HG03045 (cell line): Measurements from ENCODE around the gene IFNL1.
A peak's percentile ranks its signal among the peaks of the same experiment; 100 is the strongest.
"Not testable (repeated sequence)": the region's sequence is repeated elsewhere in the genome, so short reads cannot be mapped to it uniquely, and the experiment has no call there.

ENCODE experiments used
- ATAC-seq: cut with Tn5 transposase; IDR thresholded peaks from one replicate; pipeline ENCODE4 v1.9.1; 2021; ENCODE audit warnings: mild to moderate bottlenecking, moderate library complexity; ENCODE audit not compliant: unreplicated experiment

The IFNL1 gene

GRCh38 chr19:39328046-39328705, 32.0 kb downstream of the IFNL1 start:
- ATAC-seq, result no peak

DNA sequence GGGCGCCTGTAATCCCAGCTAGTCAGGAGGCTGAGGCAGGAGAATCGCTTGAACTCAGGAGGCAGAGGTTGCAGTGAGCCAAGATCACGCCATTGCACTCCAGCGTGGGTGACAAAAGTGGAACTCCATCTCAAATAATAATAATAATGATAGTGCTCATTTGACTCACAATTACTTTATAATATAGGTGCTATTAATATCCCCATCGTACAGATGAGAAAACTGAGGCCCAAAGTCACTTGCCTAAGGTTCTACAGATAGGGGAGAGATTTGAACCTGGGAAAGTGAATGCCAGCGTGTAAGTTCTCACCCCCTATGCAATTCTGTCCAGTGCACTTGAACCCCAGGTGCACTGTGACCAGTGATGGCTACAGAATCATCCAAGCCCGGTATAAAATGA, 33.7 kb downstream of the IFNL1 start:
- no peak for ATAC-seq

GRCh38 chr19:39332293-39332692, 36.1 kb downstream of the IFNL1 start:
- ATAC-seq, result no peak

DNA sequence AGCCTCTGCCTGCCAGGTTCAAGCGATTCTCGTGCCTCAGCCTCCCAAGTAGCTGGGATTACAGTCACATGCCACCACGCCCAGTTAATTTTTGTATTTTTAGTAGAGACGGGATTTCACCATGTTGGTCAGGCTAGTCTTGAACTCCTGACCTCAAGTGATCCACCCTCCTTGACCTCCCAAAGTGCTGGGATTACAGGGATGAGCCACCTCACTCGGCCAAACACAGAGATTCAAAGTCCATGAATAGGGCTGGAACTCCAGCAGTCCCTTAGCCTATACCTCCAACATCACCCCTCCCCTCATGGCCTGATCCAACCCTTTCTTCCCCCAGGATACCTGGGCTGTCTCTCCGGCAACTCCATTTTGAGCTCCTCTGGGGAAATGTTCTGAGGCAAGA, 36.5 kb downstream of the IFNL1 start:
- ATAC-seq, result not testable (repeated sequence)

DNA sequence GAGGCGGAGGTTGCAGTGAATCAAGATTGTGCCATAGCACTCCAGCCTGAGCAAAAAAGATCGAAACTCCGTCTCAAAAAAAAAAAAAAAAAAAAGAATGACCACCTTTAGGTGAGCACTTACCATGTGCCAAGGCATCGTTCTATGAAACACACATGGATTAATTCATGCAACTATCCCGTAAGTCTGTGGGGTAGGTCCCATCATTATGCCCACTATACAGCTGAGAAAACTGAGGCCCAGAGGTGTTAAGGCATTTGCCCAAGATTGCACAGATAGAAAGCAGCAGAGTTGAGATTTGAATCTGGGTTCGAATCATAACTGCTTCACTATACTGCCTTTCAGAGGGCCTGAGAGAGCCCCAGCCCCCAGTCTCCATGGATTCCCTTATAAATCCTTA, 37.3 kb downstream of the IFNL1 start:
- no peak for ATAC-seq

DNA sequence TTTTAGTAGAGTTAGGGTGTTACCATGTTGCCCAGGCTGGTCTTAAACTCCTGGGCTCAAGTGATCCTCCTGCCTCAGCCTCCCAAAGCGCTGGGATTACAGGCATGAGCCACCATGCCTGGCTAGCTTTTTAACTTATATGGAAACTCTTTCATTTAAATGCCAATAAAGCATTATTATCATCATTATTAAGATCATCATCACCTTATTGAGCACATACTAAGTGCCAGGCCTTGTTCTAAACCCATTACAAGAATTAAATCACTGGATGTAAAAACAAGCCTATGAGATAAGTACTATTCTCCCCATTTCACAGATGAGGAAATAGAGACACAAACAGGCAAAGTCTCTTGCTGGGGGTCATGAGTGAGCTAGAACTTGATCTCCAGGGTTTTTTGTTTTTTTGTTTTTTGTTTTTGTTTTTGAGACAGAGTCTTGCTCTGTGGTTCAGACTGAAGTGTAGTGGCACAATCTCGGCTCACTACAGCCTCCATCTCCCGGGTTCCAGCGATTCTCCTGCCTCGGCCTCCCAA, 38.3 kb downstream of the IFNL1 start:
- ATAC-seq, result no peak

GRCh38 chr19:39335168-39335548, 39.0 kb downstream of the IFNL1 start:
- ATAC-seq, result no peak

DNA sequence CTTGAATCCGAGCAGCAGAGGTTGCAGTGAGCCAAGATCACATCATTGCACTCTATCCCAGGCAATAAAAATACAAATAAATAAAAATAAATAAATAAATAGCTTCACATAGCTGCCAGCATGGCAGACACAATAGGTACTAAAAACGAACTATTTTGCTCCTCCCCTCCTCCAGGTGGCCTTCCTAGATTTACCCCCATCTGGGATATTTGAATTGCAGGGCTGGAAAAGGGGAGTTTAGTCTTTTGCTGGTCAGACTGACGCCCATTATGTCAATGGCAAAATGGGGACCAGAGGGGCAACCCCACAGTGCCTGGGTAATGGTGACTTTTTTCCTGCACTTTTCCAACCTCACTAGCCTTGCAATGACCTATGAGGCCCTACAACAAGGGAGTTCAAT, 40.3 kb downstream of the IFNL1 start:
- ATAC-seq, result no peak

DNA sequence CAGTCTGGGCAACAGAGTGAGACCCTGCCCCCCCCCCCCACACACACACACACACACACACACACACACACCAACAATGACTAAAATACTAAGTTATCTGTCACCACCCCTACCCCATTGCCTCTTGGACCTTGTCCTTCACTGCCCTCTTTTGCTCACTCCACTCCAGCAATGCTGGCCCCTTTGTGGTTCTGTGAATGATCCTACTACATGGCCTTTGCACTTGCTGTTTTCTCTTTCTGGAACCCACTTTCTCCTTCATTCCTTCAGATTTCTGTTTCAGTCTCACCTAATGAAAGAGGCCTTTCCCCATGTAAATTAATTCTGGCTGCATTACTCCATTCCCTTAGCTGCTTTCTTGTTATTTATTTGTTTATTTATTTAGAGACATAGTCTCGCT, 43.5 kb downstream of the IFNL1 start:
- ATAC-seq, result no peak

DNA sequence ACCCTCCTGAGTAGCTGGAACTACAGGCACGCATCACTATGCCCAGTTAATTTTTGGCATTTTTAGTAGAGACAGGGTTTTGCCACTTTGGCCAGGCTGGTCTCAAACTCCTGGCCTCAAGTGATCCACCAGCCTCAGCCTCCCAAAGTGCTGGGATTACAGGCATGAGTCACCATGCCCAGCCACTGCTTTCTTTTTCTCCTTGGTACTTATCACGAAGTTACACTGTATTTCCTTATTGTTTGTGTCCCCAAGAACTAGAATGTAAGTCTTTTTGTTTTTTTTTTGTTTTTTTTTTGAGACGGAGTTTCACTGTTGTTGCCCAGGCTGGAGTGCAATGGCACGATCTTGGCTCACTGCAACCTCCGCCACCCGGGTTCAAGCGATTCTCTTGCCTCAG, 43.9 kb downstream of the IFNL1 start:
- ATAC-seq, result not testable (repeated sequence)

DNA sequence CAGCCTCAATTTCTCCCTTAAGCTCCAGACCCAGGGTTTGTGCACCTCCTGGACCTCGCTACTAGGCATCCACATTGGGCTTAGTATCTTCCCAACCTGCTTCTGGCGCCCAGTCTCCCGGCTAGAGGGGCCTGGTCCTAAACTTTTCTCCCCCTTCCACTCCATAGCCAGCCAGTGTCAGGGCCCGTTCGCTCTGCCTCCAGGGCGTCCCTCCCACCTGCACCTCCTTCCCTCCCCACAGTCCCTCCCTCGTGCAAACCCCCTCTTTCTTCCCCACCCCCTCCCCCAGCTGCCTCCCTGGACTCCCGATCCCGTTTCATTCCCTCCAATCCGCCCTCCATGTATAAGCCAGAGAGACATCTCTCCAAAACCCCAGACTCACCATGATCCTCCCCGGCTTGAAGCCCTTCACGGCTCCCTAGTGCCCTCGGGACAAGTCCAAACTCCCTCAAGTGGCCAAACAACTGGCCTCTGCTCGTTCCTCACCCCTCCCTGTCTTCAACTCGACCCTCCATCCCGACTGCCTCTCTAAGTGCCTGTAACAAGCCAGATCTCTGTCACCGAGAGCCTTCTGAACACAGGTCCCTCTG, 45.0 kb downstream of the IFNL1 start:
- ATAC-seq, result no peak

DNA sequence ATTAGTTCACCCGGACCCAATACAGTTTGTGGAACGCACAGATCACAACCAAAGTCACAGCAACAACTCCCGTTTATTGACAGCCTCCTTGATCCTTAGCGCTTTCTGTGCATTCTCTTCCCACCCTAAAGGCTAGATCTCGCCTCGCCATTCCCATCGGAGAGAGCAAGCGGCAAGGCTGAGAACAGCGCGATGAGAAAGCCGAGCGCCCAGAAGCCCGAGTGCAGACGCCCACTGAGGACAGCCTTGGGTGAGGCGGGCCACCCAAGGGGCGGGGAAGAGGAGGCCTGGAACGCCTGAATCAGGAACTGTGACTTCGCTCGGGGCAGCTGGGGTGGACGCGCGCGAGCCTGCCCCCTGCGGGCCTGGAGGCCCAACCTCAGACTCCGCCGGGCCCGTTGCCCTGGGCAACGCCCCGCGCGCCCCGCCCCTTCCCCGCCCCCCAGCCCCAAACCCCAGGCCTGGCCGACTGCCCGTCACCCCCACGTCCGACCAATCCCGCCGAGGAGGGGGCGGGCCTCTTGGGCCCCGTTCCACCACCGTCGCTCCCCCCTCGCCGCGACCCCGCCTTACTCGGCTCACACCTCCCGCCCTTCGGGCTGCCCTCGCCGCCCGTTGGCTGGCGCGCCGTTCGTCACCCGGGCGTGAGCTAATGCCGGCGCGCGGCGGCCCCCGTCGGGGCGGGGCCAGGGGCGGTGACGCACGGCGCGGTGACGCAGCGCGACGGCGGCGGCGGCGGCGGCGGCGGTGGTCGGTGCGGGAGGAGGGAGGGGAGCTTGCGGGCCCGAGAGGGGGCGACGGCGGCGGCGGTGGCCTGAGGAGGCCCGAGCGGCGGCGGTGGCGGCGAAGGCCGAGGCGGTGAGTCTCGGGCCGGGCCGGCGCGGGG, 45.8 kb downstream of the IFNL1 start, which contains the start of gene SAMD4B:
Gene SAMD4B, plus strand, starts transcription at position 703 of the 886 bp plus-strand sequence. CDS start 14,473 bp downstream, outside the sequence.
- ATAC-seq, result peak; percentile 87

DNA sequence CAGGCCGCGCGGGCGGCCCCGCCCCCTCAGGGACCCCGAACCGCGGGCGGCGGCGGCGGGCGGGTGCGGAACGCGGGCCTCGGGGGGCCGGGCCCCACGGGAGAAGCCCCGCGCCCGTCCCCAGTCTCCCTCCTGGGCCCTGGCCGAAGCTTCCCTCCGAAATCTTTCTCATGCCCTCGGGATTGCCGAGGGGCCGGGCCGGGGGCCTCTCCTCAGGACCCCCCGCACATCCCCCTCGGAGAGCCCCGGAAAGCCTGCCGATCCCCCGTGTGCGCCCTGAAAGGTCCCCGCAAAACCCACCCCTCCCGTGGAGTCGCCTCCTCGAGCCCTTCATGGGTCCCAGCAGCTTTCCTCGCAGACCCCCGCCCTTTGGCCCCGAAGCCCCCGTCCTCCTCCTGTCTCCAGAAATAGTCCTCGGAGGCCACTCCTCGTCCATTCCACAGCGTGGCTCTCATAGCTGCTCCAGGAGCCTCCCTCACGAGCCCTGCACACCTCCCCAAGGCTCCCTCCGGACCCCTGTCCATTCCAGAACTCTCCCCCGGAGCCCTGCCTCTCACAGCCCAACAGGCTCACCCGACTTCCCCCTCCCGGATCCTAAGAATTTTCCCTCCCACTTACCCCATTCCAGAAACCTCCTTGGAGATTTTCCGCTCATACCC, 46.6 kb downstream of the IFNL1 start:
- ATAC-seq, result no peak

GRCh38 chr19:39345956-39346355, 49.7 kb downstream of the IFNL1 start:
- ATAC-seq, result no peak

DNA sequence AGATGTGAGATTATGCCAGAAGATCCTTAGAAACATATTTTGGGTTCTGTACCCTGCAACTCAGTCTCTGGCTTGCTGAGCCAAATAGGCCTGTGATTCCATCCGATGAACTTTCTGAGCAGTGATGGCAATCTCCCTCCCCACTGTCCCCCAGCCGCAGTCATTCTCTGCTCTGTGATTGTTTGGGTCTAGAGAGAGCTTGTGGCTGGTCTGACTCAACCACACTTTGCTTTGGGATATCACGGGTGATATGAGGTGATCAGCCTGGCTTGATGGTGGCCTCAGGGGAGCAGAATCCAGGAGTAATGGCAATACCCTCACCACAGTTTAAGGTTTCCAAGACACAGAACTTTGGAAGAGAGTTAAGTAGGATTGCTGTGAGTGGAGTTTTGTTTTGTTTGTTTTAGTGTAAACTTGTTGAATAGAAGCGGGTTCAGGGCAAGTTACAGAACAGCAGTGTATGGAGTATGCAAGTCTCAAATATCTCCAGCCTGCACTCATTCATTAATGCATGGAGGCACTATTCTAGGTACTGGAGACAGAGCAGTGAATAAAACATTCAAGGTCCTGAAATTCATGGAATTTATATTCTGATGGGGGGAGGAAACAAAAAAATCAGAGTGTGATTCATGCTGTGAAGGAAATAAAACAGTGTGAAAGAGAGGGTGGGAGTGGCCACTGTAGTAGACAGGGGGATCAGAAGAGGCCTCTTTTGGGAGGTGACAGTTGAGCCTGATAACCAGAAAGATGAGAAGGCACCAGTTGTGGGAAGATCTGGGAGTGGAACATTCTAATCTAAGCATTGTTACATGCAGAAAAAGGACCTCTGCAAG, 51.3 kb downstream of the IFNL1 start:
- no peak for ATAC-seq
